GM19372 (cell line): ENCODE data around the gene RASGEF1B.

Experiments
- ATAC-seq: cut with Tn5 transposase; IDR thresholded peaks from one replicate; pipeline ENCODE4 v1.9.1; 2021; ENCODE audit warnings: mild to moderate bottlenecking, low read depth, moderate library complexity; ENCODE audit not compliant: unreplicated experiment

Gene RASGEF1B

GRCh38 chr4:81471588-81472280, at the start of gene RASGEF1B:
RASGEF1B (minus strand) TSS chr4:81471907; CDS start chr4:81459508, 12,399 bp downstream.
- ATAC-seq: peak; percentile 92

DNA sequence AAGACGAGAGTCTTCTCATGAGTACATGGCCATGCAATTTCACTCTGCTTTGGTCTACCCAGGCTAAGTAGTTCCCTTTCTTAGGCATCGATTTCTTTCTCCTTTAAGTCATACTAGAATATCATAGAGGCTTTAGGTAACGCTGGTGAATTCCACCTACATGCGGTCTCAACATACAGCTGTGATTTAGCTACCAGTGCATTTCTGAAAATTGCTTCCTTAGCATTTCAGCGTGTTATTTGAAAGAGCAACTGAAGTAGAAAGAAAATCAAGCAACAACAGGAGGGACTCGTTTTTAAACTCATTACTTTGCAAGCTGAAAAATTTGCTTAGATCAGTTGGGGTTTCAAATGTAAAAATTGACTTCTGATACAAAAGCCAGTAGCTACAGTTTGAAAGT, 48.1 kb upstream of the RASGEF1B start:
- ATAC-seq: no peak

DNA sequence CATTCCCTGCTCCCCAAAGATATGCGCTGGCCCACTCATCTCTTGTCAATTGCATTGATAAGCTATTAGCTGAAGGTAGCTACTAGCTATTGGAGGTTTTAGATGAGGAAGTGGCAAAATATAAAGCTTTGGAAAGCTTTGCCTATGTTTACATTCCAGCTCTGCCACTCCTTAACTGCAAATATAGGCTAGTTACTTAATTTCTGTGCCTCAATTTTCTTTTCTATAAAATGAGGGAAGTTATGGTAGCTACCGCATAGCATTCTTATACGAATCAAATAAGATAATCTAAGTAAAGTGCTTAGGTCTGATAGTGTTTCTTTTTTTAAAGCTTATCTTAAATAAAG, 47.7 kb upstream of the RASGEF1B start:
- ATAC-seq: no peak

DNA sequence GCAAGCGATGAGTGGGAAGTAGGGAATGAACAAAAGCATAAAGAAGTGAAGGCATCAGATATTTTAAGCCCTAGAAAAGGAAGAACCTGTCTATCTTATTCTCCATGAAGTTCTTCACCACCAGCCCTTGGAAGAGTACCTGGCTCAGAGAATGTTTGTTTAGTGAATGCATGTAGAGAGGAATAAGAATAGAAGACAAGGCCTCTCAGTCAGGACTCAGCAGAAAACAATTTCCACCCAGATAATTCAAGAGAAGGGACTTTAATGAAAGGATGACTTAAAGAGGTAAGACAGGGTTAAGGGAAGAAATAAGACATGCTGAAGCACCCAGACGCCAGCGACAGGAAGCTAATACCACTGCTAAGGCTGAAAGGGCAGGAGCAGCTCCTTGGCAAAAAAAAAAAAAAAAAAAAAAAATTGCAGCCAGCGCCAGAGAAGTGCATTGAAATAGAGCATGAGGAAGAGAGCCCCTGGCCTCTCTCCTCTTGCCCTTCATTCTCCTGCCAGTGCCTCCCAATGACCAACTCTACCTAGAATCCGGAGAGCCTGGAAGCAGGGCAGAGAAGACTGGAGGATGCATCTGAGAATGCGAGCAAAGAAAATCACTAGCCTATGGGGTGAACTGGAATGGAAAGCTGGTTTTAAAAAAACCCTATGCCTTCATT, 47.2 kb upstream of the RASGEF1B start:
- ATAC-seq: no peak

DNA sequence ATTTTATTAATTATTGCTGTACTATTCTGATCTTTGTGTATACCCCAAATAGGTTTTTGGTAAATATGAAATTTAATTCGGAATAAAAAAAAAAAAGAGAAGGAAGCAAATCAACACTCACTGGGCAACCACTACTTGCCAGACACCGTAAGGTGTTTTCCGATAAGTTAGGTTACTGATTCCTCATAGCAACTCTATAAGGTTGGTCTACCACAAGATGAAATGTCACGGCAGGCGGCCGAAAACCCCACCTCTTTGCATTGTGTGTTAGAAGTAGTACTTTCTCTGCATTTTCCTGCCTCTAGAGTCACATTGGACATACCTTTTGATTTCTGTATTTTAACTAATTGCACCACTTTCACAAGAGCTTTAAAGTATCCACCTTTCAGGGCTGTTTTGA, 44.5 kb upstream of the RASGEF1B start:
- ATAC-seq: no peak

DNA sequence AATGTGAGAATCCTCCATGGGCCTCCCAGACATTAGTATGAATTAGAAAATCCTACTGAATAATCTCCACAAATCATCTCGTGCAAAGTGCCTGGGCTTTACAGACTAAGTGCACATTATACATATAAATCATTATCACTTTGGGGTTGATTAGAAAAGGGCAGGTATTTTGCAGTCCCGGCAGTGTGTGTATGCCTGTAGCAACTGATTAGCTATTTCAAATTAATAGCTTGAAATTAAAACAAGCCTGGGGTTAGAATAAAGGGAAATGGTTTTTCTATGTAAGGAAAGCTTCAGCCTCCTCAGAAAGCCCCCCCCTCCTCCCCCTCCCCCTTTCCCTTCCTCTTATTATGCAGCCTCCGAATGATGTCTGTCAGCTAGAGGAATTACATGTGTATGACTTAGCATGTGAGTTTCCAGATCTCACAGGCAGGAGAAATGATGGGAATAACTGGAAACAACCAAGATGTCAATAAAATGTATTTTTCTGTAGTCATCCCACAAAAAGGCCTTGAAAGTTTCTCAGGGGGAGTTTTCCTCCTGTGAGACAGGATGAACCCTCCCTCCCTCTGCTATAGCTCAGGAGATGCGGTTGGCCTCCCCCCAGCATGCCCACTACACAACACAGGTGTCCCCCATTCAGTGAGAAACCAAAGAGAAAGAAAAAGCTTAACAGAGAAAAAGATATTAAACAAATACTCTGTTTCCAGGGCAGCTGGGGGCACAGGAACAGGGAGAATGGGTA, 41.2 kb upstream of the RASGEF1B start:
- ATAC-seq: no peak

GRCh38 chr4:81512001-81512756, 40.5 kb upstream of the RASGEF1B start:
- no peak for ATAC-seq

- ATAC-seq: no peak
These were observed 39.0 kb upstream of the RASGEF1B start for GRCh38 chr4:81510643-81511178.

- no peak for ATAC-seq
These were observed 38.1 kb upstream of the RASGEF1B start for GRCh38 chr4:81509822-81510221.

GRCh38 chr4:81509191-81509590, 37.5 kb upstream of the RASGEF1B start:
- no peak for ATAC-seq

DNA sequence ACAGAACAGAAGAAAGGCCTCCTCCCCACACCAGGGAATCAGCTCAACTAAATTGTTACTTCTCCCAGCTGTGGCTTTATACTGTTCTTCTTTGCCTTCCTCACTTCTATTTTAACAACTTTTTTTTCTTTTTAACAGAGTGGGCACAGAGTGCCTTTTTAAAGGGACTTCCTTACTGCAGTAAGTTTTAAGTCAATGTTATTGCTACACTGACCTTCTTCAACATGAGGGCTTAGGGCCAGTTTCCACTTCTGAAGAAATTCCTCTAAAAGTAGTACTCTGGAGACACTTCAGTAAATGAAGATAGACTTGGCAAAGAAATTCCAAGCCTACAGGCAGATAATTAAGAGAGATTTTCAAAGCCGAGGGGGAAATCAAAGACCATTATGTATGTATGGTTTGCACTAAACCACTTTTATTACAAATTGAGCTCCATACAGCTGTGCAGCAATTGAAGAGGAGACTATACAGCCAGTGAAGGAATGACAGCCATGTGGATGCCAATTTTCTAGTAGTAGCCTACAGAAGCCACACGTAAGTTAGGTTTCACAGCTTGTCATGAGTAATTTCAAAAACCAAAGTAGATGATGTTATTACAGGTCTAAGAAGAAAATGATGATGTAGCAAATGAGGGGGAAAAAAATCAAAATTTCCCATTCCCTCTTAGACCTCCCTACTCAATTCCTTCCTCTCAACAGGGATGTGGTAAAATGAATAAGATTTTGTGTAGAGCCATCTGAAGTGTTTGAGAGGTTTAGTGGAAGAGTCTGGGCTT, 36.9 kb upstream of the RASGEF1B start:
- ATAC-seq: no peak

DNA sequence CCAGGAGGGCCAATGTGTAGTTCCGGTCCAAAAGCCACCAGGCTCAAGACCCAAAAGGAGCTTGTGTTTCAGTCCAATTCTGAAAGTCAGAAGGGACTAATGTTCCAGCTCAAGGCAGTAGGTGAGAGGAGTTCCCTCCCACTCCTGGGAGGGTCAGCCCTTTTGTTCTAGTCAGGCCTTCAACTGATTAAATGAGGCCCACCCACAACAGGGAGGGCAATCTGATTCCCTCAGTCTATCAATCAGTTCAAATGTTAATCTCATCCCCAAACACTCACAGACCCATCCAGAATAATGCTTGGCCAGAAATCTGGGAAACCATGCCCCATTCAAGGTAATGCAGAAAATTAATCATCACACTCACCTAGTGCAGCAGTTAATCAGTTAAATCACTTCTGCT, 35.8 kb upstream of the RASGEF1B start:
- no peak for ATAC-seq

GRCh38 chr4:81506731-81507130, 35.0 kb upstream of the RASGEF1B start:
- ATAC-seq: peak; percentile 50

DNA sequence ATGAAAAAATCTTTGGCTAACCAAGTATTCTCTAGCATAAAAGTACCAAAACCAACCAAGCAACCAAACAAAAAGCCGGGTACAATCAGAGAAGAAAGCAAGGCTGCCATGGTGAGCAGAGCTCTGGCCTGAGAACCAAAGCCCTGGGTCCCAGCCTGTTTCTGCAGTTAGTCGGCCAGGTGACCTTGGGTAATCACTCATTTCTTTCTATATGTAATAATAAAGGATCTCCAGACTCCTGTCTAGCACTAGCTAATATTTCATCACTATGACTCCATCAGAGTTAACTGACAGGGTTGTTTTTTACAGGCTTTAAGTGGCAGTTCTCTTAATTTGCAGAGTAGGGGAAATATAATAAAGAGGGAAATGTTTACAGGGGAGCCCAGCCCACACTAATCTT, 34.0 kb upstream of the RASGEF1B start:
- ATAC-seq: no peak

- no peak for ATAC-seq
These were observed 33.4 kb upstream of the RASGEF1B start for GRCh38 chr4:81505004-81505598.

- ATAC-seq: no peak
These were observed 32.7 kb upstream of the RASGEF1B start for GRCh38 chr4:81504112-81505003.

GRCh38 chr4:81503586-81503985, 31.9 kb upstream of the RASGEF1B start:
- ATAC-seq: no peak

DNA sequence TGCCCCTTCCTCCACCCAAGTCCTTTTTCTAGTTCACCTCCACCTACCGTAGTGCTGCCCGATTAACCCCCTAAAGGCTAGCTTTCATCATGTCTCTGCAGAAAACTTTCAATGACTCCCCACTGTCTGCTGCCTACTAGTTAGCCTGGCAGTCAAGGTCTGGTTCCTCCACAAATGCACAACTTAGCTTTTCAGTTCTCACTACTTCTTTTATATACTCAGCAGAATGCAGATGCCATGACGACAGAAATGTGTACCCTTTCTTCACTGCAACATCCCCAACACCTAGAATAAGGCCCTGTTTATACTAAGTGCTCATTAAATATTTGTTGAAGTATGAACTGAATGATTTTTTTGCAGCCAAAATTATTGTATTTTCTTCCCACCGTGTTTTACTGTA, 30.9 kb upstream of the RASGEF1B start:
- ATAC-seq: no peak

GRCh38 chr4:81499840-81500239, 28.1 kb upstream of the RASGEF1B start:
- no peak for ATAC-seq
